ENCODE measurements around the gene FNDC5.

DNA sequence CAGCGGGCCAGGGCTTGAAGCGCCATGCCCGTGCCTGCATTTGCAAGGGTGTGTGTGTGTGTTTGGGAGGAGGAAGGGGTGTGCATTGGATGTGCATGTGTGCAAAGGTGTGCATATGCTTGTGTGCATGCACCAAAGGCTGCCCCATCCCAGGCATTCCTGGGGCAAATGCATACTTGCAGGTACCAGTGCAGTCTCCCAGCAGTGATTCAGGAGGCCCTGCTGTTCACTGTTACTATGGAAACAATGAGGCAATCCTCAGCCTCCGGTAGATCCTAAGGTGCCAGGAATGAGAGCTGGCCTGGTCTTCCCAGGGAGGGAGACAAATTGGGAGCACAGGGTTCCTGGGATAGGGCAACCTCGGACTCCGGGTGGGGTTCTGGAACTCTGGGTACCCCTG lies 7.5 kb upstream of the FNDC5 start:
- TF ChIP-seq POLR2A (IDR thresholded peaks at IDR 0.05; ENCODE audit: low read length): no peak
- TF ChIP-seq, protein P1, sequence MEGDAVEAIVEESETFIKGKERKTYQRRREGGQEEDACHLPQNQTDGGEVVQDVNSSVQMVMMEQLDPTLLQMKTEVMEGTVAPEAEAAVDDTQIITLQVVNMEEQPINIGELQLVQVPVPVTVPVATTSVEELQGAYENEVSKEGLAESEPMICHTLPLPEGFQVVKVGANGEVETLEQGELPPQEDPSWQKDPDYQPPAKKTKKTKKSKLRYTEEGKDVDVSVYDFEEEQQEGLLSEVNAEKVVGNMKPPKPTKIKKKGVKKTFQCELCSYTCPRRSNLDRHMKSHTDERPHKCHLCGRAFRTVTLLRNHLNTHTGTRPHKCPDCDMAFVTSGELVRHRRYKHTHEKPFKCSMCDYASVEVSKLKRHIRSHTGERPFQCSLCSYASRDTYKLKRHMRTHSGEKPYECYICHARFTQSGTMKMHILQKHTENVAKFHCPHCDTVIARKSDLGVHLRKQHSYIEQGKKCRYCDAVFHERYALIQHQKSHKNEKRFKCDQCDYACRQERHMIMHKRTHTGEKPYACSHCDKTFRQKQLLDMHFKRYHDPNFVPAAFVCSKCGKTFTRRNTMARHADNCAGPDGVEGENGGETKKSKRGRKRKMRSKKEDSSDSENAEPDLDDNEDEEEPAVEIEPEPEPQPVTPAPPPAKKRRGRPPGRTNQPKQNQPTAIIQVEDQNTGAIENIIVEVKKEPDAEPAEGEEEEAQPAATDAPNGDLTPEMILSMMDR (IDR thresholded peaks at IDR 0.05): no peak
- TF ChIP-seq, protein P2, sequence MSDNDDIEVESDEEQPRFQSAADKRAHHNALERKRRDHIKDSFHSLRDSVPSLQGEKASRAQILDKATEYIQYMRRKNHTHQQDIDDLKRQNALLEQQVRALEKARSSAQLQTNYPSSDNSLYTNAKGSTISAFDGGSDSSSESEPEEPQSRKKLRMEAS (IDR thresholded peaks at IDR 0.05): no peak
- no peak for TF ChIP-seq MAZ (IDR thresholded peaks at IDR 0.05; ENCODE audit: borderline replicate concordance, low read depth, low read length)
- no peak for TF ChIP-seq HOXB13 (CRISPR knock-in tag; IDR thresholded peaks at IDR 0.05; ENCODE audit: low read depth)
- TF ChIP-seq, protein P3, sequence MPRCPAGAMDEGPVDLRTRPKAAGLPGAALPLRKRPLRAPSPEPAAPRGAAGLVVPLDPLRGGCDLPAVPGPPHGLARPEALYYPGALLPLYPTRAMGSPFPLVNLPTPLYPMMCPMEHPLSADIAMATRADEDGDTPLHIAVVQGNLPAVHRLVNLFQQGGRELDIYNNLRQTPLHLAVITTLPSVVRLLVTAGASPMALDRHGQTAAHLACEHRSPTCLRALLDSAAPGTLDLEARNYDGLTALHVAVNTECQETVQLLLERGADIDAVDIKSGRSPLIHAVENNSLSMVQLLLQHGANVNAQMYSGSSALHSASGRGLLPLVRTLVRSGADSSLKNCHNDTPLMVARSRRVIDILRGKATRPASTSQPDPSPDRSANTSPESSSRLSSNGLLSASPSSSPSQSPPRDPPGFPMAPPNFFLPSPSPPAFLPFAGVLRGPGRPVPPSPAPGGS (IDR thresholded peaks at IDR 0.05): no peak
- TF ChIP-seq NPAS2 (CRISPR knock-in tag; IDR thresholded peaks at IDR 0.05; ENCODE audit: borderline replicate concordance): no peak
- TF ChIP-seq MYC (IDR thresholded peaks at IDR 0.05; ENCODE audit: borderline replicate concordance, low read length): no peak
- no peak for TF ChIP-seq CHD4 (IDR thresholded peaks at IDR 0.05; ENCODE audit: borderline replicate concordance)
